ENCODE data around the gene HSD17B10.
"Not testable (repeated sequence)": the region's sequence is repeated elsewhere in the genome, so short reads cannot be mapped to it uniquely, and the experiment has no call there.

The HSD17B10 gene

DNA sequence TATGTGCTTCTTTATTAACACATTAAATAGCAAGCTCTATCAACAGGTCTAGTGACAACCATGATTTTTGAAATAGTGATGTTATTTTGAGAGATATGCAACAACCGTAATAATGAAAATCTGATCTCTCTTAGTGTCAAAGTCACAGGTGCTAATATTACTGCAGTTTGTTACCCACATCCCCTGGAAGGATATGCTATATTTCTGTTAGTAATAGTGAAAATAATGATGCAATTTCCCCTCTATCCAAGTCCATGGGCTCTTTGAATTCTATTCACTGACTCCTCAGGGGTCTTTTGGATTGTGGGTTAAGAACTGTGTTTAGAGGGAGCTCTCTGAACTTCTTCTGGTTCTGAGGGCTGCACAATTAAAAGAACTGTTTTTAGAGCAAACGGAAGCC lies 3.0 kb upstream of the HSD17B10 start:
- no peak for DNase-seq (ENCODE audit: low read depth)

DNA sequence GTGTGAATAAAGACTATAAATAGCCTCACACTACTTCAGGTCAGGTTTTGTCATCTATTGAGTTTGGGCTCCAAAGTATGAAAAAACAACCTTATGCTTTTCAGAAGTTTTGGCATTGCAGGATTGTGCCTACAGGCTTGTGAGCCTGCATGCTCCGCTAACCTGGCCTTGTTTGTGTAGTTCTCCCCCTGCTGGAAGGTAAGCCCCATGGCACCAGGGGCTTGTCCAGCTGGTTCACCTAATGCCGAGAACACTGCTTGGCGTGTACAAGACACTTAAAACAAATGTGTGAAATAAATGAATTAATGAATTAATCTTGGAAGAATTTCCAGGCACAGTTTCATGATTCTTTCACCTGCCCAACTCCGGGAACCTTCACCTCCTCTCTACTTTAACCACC lies 1.8 kb upstream of the HSD17B10 start:
- no peak for DNase-seq (ENCODE audit: low read depth)

DNA sequence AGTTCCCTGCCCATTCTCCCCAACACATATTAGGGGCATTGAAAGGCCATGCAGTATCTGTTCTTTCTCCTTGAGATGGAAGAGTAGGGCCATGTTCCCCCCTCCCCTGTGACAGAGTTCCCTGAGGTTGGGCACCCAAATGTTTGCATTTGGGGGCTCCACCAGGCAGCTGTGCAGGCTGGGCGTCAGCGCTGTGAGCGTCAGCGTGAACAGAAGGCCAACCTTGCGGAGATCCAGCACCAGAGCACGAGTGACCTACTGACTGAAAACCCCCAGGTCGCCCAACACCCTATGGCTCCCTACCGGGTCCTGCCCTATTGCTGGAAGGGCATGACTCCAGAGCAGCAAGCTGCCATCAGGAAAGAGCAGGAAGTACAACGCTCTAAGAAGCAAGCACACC lies 3.9 kb downstream of the HSD17B10 start:
- no peak for DNase-seq (ENCODE audit: low read depth)

DNA sequence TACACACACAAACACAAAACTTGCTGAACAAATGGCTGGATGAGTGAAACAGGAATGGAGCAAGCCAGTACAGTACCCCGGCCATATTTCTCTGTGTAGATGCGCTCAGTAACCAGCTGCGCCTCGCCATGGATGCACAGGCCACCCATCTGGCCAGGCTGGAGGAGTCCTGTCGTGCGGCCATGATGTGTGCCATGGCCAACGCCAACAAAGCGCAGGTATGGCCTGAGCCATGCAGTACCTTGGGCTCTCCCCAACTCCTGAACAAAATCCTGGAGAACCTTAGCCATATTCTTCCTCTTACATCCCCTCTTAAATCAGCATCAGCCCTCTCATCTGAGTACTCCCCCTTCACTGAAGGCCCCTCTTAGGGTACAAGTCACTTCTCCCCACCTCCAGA lies 4.4 kb downstream of the HSD17B10 start:
- DNase-seq (ENCODE audit: low read depth) = no peak

DNA sequence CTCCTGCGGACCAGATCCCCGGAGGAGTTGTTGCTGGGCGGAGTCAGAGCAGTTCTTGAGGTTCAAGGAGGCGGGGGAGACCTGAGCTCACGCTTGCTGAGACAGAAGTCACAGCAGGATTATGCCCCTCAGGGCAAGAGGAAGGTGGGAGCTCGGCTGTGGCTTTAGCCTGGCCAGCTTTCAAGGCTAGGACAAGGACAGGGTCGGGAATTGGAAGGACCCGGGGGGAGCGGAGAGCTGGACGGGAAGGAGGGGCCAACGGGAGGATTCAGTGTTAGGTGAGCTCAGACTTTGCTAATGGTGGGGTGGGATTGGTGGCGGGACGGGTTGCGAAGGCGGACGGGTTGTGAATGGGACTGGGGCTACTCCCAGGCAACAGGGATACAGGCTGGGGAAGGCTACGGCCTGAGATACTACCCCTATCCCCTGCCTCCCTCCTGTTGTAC lies 11.3 kb downstream of the HSD17B10 start, which contains the start of gene RIBC1:
Gene RIBC1 (plus strand): TSS at position 13 of the 446 bp plus-strand sequence. CDS start 3,404 bp downstream, outside the sequence.
- DNase-seq (ENCODE audit: low read depth) = no peak

DNA sequence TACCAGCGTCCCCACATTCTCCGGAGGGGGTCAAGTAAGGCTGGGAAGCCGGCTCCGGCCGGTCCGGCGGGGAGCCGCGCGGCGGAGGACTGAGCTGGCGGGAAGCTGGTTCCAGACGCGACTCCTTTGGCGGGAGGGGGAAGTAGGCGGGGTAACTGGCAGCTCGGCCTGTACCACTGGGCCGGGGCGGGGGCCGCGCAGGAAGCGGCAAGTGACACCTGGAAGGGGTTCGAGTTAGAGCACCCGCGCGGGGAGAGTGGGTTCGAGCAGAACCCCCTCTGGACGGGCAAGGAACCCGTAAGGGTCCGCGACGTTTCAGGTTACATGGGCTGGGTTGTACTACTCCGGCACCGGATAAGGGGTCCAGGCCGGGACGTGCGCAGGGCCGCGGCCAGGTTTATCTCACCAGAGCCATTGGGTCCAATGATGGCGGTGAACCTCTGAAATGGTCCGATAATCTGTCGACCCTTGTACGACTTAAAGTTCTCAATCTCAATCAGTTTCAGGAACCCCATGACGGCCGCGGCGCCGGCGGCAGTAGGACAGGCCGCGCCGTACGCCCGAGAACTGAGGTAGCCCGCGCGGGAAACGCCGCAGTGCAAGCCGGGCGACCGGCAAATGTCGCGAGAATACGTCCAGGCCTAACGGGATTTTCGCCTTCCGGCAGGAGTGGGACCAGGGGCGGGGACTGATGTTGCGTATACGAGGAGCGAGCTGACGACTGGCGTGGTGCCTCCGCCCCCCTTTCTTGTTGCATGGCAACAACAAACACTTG lies 11.9 kb downstream of the HSD17B10 start, which contains the start of gene SMC1A:
Gene SMC1A (minus strand): TSS at position 569 of the 775 bp plus-strand sequence. CDS start 54 bp downstream, at position 515.
- peak; percentile 61 for DNase-seq (ENCODE audit: low read depth)

DNA sequence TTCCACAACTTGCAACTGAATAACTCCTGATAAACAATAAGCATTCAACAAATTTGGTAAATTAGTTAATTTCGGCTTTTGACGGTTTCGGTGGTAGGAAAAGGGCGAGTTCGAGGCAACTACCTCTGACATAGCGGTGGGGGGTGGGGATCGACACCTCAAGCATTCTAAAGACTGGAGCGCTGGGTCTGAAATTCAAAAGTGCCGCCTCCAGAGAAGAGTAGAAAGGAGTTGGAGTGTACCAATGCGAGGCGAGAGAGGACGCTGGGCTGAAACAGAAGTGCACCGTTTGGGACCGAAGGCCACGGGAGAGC lies 12.4 kb downstream of the HSD17B10 start:
- DNase-seq (ENCODE audit: low read depth) = no peak

DNA sequence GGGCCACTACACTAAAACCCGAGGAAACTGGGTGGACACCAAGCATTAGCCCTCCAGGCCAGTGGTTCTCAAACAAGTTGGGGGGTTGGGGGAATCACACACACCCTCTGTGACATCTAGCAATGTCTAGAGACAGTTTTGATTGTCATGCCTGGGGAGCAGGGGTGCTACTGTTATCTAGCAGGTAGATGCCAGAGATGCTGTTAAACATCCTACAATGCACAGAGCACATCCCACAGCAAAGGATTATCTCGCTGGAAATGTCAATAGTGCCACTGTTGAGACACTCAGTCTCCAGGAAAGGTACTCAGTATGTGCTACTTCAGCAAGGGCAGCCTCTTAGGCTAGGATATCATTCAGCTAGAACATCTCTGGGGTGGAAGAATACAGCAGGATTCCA lies 13.0 kb downstream of the HSD17B10 start:
- no peak for DNase-seq (ENCODE audit: low read depth)

DNA sequence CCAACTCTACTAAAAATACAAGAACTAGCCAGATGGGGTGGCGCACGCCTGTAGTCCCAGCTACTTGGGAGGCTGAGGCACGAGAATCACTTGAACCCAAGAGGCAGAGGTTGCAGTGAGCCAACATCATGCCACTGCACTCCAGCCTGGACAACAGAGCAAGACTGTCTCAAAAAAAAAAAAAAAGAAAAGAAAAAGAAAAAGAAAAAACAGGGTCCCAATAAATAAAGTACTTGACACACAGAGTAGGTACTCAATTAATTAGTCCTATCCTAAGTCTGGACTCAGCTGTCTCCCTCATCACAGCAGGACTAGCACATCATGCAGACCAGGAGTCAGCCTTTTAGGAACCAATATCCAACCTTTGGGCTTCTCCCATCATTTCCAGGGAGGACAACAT lies 13.8 kb downstream of the HSD17B10 start:
- DNase-seq (ENCODE audit: low read depth) = not testable (repeated sequence)

DNA sequence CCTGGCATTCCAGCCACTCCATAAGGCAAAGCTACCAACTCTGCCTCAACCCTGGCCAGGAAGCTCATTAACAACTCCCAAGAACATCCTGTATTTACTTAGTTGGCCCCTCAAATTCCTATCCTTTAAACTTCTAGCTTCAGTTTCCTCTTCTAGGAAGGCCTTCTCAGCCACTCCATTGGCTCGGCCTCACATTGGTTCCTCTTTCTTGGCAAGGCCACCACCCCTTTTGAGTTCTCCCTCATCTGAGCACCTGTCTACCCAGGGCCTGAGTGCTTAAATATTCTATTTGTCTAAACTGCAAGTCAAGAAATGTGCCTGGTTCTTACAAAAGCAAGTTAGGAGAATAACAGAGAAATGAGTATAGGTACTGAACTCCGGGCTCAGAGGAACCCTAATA lies 21.7 kb downstream of the HSD17B10 start:
- DNase-seq (ENCODE audit: low read depth) = no peak

DNA sequence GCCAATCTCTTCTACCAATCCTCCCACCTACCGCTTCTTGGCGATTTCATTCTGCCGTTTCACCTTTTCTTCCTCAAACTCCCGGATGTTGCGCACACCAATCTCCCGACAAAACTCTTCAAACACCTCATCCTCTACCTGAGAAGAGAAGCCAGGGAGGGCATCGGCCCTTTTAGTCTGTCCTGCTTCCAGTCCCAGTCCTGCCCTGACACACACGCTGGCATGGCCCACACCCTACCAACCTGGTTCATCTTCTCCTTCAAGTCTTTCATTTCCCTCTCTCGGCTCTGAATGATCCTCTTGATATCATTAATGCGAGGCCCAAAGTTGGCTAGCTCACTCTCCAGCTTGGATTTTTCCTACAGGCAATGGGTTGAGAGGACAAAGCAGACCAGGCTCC lies 30.6 kb downstream of the HSD17B10 start:
- DNase-seq (ENCODE audit: low read depth) = no peak

DNA sequence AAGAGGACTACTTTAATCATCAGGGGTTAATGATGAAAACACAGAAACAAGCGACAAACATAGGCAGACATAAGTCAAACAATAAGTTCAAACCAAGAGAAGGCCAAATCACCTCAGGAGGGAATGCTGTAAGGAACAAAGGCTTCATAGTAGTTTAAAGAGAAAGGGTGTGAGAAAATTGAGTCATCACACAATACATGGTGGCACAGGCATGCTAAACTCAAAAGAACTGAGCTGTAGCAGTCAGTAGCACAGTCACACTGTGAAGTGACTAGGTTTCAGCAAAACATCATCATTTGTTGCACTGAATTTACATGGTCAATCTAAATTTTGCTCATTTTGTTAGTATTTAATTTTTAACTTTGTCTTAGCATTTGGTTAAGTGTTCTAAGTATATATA lies 36.0 kb downstream of the HSD17B10 start:
- DNase-seq (ENCODE audit: low read depth) = no peak

DNA sequence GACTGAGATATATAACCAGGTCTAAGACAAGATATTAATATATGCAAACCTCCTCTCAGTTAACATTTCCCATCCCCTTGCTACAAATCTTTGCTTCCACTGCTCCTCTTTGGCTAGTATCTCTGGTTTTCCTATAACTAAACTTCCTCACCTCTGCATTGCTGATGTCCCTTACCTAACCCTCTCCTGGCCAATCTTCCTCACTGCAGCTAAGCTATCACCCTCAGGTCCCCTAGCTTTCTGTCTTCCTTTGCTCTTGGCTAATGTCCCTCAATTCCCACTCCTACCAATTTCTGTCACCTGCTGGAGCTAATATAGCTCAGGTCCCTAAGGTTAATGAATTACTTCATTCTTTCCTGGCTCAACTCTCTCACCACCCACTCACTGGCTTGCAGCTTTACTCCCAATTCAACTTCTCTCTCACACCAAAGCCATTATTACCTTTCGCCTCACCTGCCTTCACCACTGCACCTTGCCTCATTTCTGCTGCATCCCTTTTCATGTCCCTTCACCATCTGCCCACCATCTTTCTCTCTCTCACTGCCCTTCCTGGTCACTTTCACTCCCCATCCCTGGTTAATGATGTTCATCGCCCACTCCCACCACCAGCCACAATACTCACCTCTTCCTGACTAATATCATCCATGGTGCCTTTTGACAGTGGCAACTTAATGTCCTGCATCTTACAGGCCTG lies 38.4 kb downstream of the HSD17B10 start:
- DNase-seq (ENCODE audit: low read depth) = no peak

DNA sequence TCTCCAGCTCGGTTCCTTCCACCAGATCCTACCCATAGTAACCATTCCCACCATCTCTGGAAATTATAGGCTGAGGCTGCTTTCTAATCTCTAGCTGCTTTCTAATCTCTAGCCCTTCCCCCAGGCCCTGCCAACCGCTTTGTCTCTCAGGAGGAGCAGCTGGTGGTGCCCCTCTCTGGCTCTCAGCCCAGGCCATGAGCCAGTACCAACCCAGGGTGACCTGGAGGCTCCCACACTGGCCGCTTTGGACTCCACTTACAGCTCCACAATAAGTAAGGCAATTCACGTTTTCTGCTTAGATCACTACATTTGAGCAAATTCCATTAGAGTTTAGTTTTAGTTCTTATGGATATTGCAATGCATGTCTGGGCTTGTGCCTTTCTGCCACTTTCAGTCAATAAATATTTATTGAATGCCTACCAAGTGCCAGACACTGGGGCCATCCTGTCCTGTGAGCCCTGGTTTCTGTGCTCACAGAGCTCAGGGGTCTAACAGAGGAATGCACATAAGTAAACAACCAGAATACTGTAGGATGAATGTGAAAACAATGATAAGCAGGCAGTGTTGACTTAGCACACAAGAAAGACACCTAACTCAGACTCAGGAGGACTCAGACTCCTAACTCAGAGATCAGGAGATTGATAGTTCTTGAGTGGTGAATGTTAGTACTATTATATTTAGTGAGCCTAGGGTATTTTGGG lies 50.6 kb downstream of the HSD17B10 start:
- DNase-seq (ENCODE audit: low read depth) = no peak

All from stimulated activated CD8-positive, alpha-beta memory T cell treated with anti-CD3 and anti-CD28 coated beads, Interleukin-15, amount 100 ng/mL, for 24 hours (primary cell).